HepG2 (cell line): ENCODE data around the gene RAD52. TPM values are rescaled to one million over a fixed set of nuclear protein-coding genes. Genes with fewer than 3 reads are reported as not detected.
A peak's percentile ranks its signal among the peaks of the same experiment; 100 is the strongest.

ENCODE experiments used
- EEA1 ChIP-seq: sonication (generic); formaldehyde crosslinking; IDR thresholded peaks from 2 replicates; pipeline ENCODE4 v1.5.1; 2020; ENCODE audit warnings: mild to moderate bottlenecking, missing genetic modification reagents, borderline replicate concordance
- FOXC1 ChIP-seq: sonication (generic); formaldehyde crosslinking; IDR thresholded peaks from 2 replicates; pipeline ENCODE4 v1.8.0; 2022; ENCODE audit warnings: mild to moderate bottlenecking, missing genetic modification reagents, borderline replicate concordance
- HMG20A ChIP-seq: IDR thresholded peaks from 2 replicates; pipeline ENCODE4 v1.6.1; 2016; ENCODE audit warnings: borderline replicate concordance
- KDM4B ChIP-seq: sonication (generic); formaldehyde crosslinking; IDR thresholded peaks from 2 replicates; pipeline ENCODE4 v1.4.0; 2020; ENCODE audit warnings: missing genetic modification reagents
- NFKB2 ChIP-seq: sonication (generic); formaldehyde crosslinking; IDR thresholded peaks from 2 replicates; pipeline ENCODE4 v1.4.0; 2020; ENCODE audit warnings: missing genetic modification reagents, borderline replicate concordance
- REXO4 ChIP-seq: sonication (generic); formaldehyde crosslinking; IDR thresholded peaks from 2 replicates; pipeline ENCODE4 v1.8.0; 2022; ENCODE audit warnings: missing genetic modification reagents, mild to moderate bottlenecking, borderline replicate concordance
- SAFB2 ChIP-seq: sonication (generic); formaldehyde crosslinking; IDR thresholded peaks from 2 replicates; pipeline ENCODE4 v1.5.1; 2020; ENCODE audit warnings: missing genetic modification reagents, low read depth, mild to moderate bottlenecking, borderline replicate concordance
- ZNF24 ChIP-seq: fragments of 450-650 bp; IDR thresholded peaks from 2 replicates; pipeline ENCODE4 v1.6.1; 2017; ENCODE audit warnings: antibody characterized with exemption, mild to moderate bottlenecking
- polyA plus RNA-seq, 8 experiments: library from polyadenylated mRNA; depleted of rRNA in 3 of 8; stranded (reverse) in 7 of 8; unstranded in 1 of 8; fragments of >200 nt; fragmentation: Illumina TruSeq in 4 of 8; extraction: Trizol in 4 of 8; gene quantifications; 2 replicates each; pipeline versions ENCODE4 v1.2.1 to v1.2.3, GENCODE V29; 2011 to 2016; ENCODE audit warnings: low read depth in 4 of 8, missing spikeins in 1 of 8, mixed read lengths in 1 of 8; ENCODE audit not compliant: insufficient read depth in 1 of 8
- total RNA-seq, 5 experiments: library from RNA; depleted of rRNA; stranded (reverse); fragments of >200 nt; fragmentation: Illumina TruSeq; extraction: Trizol; gene quantifications; 2 replicates each; pipeline ENCODE4 v1.2.3, GENCODE V29; 2016; ENCODE audit warnings: low read depth in 1 of 5
- TF ChIP-seq, protein P1 (sequence below): sonication (generic); formaldehyde crosslinking; IDR thresholded peaks from 2 replicates; pipeline ENCODE4 v1.5.1; 2020; ENCODE audit warnings: mild to moderate bottlenecking, missing genetic modification reagents
- TF ChIP-seq, protein P2 (sequence below): sonication (generic); formaldehyde crosslinking; IDR thresholded peaks from 2 replicates; pipeline ENCODE4 v1.4.0; 2020; ENCODE audit warnings: missing genetic modification reagents
- TF ChIP-seq, protein P3 (sequence below): sonication (generic); formaldehyde crosslinking; IDR thresholded peaks from 2 replicates; pipeline ENCODE4 v1.4.0; 2020; ENCODE audit warnings: mild to moderate bottlenecking, missing genetic modification reagents
- TF ChIP-seq, protein P4 (sequence below): IDR thresholded peaks from 2 replicates; pipeline ENCODE4 v1.6.1; 2012; ENCODE audit warnings: low read depth, low read length, improper control_type of control experiment
- TF ChIP-seq, protein P5 (sequence below): sonication (generic); formaldehyde crosslinking; IDR thresholded peaks from 2 replicates; pipeline ENCODE4 v1.9.0; 2022; ENCODE audit warnings: missing genetic modification reagents, mild to moderate bottlenecking, borderline replicate concordance

The RAD52 gene
- total and polyA plus RNA-seq, 2 of the 13 experiments (the other 11 are each of a cell fraction or from before 2014, with no cell fraction given) = 14.3 to 19.9 TPM

DNA sequence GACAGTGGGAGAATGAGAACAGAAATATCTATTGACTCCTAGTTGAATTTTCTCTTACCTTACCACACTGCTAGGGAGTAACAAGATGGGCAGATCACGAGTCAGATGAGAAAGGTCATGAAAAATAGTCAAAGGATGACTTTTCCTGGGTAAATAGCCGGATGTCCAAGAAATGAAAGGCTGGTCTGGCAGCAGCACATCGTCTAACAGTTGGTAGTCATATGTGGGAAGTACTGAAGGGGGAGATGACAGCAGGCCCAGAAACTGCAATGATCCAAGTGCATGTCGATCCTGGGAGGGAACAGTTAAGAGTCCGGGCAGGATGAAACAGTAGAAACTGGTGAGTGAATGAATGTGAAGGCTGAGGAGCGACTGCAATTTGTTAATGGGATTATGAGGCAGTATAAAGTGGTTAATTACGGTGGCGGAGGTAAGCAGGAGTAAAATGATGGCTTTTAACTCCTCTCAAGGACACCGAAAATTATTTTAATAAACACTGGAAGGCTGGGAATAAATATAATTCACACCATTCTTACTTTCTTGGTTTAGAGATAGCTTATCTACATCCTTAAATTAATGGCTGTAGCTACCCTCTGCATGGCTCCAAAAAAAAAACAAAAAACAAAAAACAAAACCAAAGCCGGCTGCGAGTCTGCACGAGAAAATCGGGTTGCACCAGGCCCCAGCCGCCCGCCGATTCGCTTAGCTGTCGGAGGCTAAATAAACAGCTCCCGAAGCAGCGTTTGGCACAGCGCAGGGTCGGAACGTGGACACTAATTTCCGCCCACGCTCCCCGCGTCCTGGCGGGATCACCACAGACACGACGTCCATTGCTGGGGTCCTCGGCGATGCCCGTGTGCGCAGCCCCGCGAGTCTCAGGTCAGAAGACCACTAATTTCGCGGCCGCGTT is 40.5 kb upstream of the RAD52 start (continued):
- TF ChIP-seq, protein P1, sequence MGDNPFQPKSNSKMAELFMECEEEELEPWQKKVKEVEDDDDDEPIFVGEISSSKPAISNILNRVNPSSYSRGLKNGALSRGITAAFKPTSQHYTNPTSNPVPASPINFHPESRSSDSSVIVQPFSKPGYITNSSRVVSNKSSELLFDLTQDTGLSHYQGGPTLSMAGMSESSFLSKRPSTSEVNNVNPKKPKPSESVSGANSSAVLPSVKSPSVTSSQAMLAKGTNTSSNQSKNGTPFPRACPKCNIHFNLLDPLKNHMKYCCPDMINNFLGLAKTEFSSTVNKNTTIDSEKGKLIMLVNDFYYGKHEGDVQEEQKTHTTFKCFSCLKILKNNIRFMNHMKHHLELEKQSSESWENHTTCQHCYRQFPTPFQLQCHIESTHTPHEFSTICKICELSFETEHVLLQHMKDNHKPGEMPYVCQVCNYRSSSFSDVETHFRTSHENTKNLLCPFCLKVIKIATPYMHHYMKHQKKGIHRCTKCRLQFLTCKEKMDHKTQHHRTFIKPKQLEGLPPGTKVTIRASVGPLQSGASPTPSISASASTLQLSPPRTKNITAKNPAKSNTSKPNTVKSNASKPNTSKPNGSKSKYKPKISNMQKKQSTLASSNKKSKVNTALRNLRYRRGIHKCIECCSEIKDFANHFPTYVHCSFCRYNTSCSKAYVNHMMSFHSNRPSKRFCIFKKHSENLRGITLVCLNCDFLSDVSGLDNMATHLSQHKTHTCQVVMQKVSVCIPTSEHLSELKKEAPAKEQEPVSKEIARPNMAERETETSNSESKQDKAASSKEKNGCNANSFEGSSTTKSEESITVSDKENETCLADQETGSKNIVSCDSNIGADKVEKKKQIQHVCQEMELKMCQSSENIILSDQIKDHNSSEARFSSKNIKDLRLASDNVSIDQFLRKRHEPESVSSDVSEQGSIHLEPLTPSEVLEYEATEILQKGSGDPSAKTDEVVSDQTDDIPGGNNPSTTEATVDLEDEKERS (CRISPR knock-in tag) = 0 out of 2 replicates have a peak, but pooled peaks have one; percentile 72
- TF ChIP-seq, protein P2, sequence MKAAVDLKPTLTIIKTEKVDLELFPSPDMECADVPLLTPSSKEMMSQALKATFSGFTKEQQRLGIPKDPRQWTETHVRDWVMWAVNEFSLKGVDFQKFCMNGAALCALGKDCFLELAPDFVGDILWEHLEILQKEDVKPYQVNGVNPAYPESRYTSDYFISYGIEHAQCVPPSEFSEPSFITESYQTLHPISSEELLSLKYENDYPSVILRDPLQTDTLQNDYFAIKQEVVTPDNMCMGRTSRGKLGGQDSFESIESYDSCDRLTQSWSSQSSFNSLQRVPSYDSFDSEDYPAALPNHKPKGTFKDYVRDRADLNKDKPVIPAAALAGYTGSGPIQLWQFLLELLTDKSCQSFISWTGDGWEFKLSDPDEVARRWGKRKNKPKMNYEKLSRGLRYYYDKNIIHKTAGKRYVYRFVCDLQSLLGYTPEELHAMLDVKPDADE (CRISPR knock-in tag) = 0 out of 2 replicates have a peak, but pooled peaks have one; percentile 20
- TF ChIP-seq KDM4B (CRISPR knock-in tag) (0 out of 2 replicates have a peak, but pooled peaks have one; percentile 23), NFKB2 (CRISPR knock-in tag) (no peak; the same call in 1 of the 2 replicates), FOXC1 (peak; percentile 88; the same call in 1 of the 2 replicates), REXO4 (CRISPR knock-in tag) (0 out of 2 replicates have a peak, but pooled peaks have one; percentile 45), SAFB2 (CRISPR knock-in tag) (peak; percentile 74; the same call in 1 of the 2 replicates), ZNF24 (0 out of 2 replicates have a peak, but pooled peaks have one; percentile 39), HMG20A (CRISPR knock-in tag) (no peak), EEA1 (CRISPR knock-in tag) (0 out of 2 replicates have a peak, but pooled peaks have one; percentile 17)
- TF ChIP-seq, protein P3, sequence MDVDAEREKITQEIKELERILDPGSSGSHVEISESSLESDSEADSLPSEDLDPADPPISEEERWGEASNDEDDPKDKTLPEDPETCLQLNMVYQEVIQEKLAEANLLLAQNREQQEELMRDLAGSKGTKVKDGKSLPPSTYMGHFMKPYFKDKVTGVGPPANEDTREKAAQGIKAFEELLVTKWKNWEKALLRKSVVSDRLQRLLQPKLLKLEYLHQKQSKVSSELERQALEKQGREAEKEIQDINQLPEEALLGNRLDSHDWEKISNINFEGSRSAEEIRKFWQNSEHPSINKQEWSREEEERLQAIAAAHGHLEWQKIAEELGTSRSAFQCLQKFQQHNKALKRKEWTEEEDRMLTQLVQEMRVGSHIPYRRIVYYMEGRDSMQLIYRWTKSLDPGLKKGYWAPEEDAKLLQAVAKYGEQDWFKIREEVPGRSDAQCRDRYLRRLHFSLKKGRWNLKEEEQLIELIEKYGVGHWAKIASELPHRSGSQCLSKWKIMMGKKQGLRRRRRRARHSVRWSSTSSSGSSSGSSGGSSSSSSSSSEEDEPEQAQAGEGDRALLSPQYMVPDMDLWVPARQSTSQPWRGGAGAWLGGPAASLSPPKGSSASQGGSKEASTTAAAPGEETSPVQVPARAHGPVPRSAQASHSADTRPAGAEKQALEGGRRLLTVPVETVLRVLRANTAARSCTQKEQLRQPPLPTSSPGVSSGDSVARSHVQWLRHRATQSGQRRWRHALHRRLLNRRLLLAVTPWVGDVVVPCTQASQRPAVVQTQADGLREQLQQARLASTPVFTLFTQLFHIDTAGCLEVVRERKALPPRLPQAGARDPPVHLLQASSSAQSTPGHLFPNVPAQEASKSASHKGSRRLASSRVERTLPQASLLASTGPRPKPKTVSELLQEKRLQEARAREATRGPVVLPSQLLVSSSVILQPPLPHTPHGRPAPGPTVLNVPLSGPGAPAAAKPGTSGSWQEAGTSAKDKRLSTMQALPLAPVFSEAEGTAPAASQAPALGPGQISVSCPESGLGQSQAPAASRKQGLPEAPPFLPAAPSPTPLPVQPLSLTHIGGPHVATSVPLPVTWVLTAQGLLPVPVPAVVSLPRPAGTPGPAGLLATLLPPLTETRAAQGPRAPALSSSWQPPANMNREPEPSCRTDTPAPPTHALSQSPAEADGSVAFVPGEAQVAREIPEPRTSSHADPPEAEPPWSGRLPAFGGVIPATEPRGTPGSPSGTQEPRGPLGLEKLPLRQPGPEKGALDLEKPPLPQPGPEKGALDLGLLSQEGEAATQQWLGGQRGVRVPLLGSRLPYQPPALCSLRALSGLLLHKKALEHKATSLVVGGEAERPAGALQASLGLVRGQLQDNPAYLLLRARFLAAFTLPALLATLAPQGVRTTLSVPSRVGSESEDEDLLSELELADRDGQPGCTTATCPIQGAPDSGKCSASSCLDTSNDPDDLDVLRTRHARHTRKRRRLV (CRISPR knock-in tag) = peak; percentile 73
- TF ChIP-seq, protein P4, sequence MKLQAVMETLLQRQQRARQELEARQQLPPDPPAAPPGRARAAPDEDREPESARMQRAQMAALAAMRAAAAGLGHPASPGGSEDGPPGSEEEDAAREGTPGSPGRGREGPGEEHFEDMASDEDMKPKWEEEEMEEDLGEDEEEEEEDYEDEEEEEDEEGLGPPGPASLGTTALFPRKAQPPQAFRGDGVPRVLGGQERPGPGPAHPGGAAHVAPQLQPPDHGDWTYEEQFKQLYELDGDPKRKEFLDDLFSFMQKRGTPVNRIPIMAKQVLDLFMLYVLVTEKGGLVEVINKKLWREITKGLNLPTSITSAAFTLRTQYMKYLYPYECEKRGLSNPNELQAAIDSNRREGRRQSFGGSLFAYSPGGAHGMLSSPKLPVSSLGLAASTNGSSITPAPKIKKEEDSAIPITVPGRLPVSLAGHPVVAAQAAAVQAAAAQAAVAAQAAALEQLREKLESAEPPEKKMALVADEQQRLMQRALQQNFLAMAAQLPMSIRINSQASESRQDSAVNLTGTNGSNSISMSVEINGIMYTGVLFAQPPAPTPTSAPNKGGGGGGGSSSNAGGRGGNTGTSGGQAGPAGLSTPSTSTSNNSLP = no peak
- TF ChIP-seq, protein P5, sequence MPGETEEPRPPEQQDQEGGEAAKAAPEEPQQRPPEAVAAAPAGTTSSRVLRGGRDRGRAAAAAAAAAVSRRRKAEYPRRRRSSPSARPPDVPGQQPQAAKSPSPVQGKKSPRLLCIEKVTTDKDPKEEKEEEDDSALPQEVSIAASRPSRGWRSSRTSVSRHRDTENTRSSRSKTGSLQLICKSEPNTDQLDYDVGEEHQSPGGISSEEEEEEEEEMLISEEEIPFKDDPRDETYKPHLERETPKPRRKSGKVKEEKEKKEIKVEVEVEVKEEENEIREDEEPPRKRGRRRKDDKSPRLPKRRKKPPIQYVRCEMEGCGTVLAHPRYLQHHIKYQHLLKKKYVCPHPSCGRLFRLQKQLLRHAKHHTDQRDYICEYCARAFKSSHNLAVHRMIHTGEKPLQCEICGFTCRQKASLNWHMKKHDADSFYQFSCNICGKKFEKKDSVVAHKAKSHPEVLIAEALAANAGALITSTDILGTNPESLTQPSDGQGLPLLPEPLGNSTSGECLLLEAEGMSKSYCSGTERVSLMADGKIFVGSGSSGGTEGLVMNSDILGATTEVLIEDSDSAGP = 0 out of 2 replicates have a peak, but pooled peaks have one; percentile 88
